C4-2B (cell line): ENCODE measurements around the gene HOXA6.

Source experiments
- H3K27ac ChIP-seq: fragments of 450-650 bp; 2 replicates; pipeline ENCODE4 v1.5.1; 2017
- ZFX ChIP-seq: fragments of 450-650 bp; IDR thresholded peaks from 2 replicates; pipeline ENCODE4 v1.6.1; 2017
- TF ChIP-seq, protein P1 (sequence below): fragments of 450-650 bp; conservative IDR thresholded peaks from 2 replicates; pipeline ENCODE4 v1.5.1; 2017; ENCODE audit warnings: mild to moderate bottlenecking

HOXA6 gene

GRCh38 chr7:27147199-27148030, at the start of gene HOXA6:
HOXA6 (minus strand) TSS chr7:27147774; CDS start chr7:27147749, 25 bp downstream.
- peak within 1 kb of the TSS; percentile 47 for H3K27ac ChIP-seq
- TF ChIP-seq, protein P1, sequence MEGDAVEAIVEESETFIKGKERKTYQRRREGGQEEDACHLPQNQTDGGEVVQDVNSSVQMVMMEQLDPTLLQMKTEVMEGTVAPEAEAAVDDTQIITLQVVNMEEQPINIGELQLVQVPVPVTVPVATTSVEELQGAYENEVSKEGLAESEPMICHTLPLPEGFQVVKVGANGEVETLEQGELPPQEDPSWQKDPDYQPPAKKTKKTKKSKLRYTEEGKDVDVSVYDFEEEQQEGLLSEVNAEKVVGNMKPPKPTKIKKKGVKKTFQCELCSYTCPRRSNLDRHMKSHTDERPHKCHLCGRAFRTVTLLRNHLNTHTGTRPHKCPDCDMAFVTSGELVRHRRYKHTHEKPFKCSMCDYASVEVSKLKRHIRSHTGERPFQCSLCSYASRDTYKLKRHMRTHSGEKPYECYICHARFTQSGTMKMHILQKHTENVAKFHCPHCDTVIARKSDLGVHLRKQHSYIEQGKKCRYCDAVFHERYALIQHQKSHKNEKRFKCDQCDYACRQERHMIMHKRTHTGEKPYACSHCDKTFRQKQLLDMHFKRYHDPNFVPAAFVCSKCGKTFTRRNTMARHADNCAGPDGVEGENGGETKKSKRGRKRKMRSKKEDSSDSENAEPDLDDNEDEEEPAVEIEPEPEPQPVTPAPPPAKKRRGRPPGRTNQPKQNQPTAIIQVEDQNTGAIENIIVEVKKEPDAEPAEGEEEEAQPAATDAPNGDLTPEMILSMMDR: no peak

DNA sequence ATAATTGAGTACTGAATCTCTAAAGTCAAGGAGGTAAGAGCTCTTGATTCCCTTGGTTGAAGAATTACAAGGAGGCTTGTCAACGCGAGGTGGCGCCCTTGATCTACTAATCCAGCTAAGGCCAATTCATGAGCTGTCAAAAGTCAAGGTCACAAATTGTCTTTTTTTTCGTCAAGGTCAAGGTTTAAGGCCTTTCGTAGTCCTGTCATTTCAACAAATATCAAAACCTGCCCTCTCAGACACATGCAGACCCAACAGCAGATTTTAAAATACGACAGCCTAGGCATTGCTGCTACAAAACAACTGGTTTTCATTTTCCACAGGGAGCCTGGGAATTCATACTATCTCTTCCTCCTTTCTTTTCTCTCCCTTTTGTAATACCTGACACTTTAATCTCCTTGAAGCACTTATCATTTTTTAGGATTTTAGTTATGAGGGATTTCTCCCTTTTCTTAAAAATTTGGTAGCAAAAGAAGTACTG, 48.8 kb upstream of the HOXA6 start:
- TF ChIP-seq, protein P1: peak; percentile 89
- TF ChIP-seq ZFX: no peak
- H3K27ac ChIP-seq: no peak overlapping the region

DNA sequence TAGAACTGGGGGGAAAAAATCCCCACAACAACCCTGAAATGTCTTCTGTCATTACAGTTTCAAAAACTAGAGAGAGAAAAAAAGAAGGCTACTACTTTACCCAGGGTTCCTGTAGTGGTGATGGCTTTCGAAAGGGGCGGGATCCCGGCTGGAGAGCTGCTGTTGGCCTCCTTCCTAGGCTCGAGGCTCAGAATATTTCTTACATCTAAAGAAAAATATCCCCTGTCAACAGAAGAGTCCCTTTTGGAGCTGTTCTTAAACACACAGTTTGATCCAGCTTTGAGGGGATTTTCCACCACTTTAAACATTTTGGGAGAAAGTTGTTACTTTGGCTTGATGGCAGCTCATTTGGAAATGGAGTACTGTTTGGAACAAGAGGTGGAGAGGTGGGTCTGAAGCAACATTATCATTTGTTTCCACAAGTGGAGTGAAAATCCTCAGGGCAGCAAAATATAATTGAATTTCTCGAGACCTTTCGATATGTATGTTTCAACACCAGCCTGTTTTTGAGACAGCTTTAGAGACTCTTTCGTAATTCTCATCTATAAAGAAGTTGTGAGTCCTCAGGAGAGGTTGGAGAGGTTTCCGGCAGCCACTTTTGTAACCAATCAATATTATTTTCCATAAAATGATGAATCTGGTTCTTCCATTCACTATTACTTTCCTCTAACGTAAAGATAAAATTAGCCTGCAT, 47.3 kb upstream of the HOXA6 start:
- no peak overlapping the region for H3K27ac ChIP-seq
- TF ChIP-seq, protein P1: no peak
- TF ChIP-seq ZFX: no peak

DNA sequence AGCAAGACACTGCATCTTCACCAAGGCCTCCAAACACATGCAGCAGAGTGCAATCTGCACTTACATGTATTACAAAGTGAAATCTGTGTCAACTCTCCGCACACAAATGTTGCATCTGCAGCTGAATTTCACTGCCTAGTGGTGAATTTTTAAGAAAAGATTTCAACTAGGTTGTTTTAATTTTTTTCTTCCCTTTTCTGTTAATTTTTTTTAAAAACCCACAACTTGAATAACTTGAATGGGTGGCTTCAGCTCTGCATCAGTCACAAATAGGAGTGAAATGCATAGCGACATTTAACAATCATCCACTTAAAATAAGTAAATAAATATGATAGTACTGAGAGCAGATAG, 46.4 kb upstream of the HOXA6 start:
- TF ChIP-seq, protein P1: no peak
- TF ChIP-seq ZFX: no peak
- H3K27ac ChIP-seq: no peak overlapping the region

GRCh38 chr7:27193335-27194001, 45.9 kb upstream of the HOXA6 start:
- no peak overlapping the region for H3K27ac ChIP-seq
- TF ChIP-seq ZFX: no peak
- TF ChIP-seq, protein P1: no peak

DNA sequence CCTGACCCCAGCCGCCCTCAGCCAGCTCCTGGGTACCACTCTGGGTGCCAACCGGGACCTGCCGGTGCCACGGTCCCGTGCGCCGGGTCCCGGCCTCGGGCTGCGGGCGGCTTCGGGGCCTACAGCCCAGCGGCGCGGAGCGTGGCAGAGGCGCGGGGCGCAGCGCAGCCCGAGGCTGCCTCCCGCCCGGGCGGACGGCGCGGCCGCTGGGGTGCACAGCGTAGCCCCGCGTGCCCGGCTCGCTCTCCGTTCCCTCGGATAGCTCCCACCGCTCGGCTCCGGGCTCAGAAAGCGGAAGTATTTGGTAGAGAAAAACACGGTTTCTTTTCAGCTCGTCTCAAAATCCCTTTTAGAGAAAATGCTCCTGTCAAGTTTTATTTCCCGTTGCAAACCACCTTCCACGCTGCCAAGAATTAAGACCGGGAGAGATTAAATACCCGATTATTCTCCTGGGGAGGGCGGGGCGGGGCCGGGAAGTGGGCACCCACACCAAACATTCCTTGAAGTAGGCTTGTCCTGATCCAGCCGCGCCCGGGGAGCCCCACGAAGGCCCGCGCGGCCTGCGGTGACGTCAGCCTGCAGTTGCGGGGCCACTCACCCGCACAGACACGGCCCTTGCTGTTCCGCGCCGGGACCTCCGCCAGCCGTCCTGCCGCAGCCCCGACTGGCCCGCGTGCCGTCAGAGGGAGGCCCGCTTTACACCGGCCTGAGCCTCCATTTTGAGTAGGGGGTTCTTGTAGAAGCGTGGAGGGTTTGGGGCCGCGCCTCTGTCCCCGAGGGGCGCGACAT, 45.2 kb upstream of the HOXA6 start:
- TF ChIP-seq, protein P1: no peak
- TF ChIP-seq ZFX: no peak
- H3K27ac ChIP-seq: no peak overlapping the region
